HG02938 (cell line): ENCODE data around the gene TGFB1.
"Not testable (repeated sequence)": the region's sequence is repeated elsewhere in the genome, so short reads cannot be mapped to it uniquely, and the experiment has no call there.

Source experiments
- ATAC-seq: cut with Tn5 transposase; IDR thresholded peaks from one replicate; pipeline ENCODE4 v1.9.1; 2021; ENCODE audit warnings: mild to moderate bottlenecking, moderate library complexity; ENCODE audit not compliant: unreplicated experiment

Gene TGFB1

GRCh38 chr19:41353466-41354342 lies at the start of gene TGFB1:
TSS of gene TGFB1 (minus strand) at chr19:41353922. CDS start at chr19:41353044, 878 bp downstream.
- ATAC-seq: no peak

GRCh38 chr19:41402010-41402409 lies 48.3 kb upstream of the TGFB1 start:
- ATAC-seq: no peak

GRCh38 chr19:41401483-41401882 lies 47.8 kb upstream of the TGFB1 start:
- no peak for ATAC-seq

GRCh38 chr19:41399525-41399924 lies 45.8 kb upstream of the TGFB1 start:
- no peak for ATAC-seq

- ATAC-seq: no peak
Measured at GRCh38 chr19:41399091-41399490, 45.4 kb upstream of the TGFB1 start.

- ATAC-seq: no peak
Measured at GRCh38 chr19:41398598-41398997, 44.9 kb upstream of the TGFB1 start.

- ATAC-seq: no peak
Measured at GRCh38 chr19:41398050-41398418, 44.3 kb upstream of the TGFB1 start.

- ATAC-seq: peak; percentile 74
Measured at GRCh38 chr19:41397086-41398049, 43.6 kb upstream of the TGFB1 start, which contains the start of the genes BCKDHA and EXOSC5. TSS of gene BCKDHA (plus strand) at chr19:41397818. CDS start at chr19:41397828, 10 bp downstream. TSS of gene EXOSC5 (minus strand) at chr19:41397359. CDS start at chr19:41397328, 31 bp downstream.

- ATAC-seq: no peak
Measured at GRCh38 chr19:41395355-41395754, 41.6 kb upstream of the TGFB1 start.

- ATAC-seq: no peak
Measured at GRCh38 chr19:41392775-41393174, 39.1 kb upstream of the TGFB1 start.

GRCh38 chr19:41391618-41392017 lies 37.9 kb upstream of the TGFB1 start:
- no peak for ATAC-seq

- ATAC-seq: no peak
Measured at GRCh38 chr19:41386442-41386841, 32.7 kb upstream of the TGFB1 start.

- no peak for ATAC-seq
Measured at GRCh38 chr19:41384351-41384750, 30.6 kb upstream of the TGFB1 start.

- ATAC-seq: not testable (repeated sequence)
Measured at GRCh38 chr19:41381536-41381935, 27.8 kb upstream of the TGFB1 start.

GRCh38 chr19:41377977-41378709 lies 24.4 kb upstream of the TGFB1 start:
- no peak for ATAC-seq

- ATAC-seq: no peak
Measured at GRCh38 chr19:41376998-41377365, 23.3 kb upstream of the TGFB1 start.

- no peak for ATAC-seq
Measured at GRCh38 chr19:41376241-41376997, 22.7 kb upstream of the TGFB1 start, which contains the start of gene TMEM91. TSS of gene TMEM91 (plus strand) at chr19:41376533. CDS start at chr19:41378310, 1,777 bp downstream.

GRCh38 chr19:41373993-41374392 lies 20.3 kb upstream of the TGFB1 start:
- no peak for ATAC-seq

- no peak for ATAC-seq
Measured at GRCh38 chr19:41372501-41372900, 18.8 kb upstream of the TGFB1 start.

- ATAC-seq: no peak
Measured at GRCh38 chr19:41371541-41371940, 17.8 kb upstream of the TGFB1 start.
